ENCODE data around the gene RALGPS1.

Gene RALGPS1

DNA sequence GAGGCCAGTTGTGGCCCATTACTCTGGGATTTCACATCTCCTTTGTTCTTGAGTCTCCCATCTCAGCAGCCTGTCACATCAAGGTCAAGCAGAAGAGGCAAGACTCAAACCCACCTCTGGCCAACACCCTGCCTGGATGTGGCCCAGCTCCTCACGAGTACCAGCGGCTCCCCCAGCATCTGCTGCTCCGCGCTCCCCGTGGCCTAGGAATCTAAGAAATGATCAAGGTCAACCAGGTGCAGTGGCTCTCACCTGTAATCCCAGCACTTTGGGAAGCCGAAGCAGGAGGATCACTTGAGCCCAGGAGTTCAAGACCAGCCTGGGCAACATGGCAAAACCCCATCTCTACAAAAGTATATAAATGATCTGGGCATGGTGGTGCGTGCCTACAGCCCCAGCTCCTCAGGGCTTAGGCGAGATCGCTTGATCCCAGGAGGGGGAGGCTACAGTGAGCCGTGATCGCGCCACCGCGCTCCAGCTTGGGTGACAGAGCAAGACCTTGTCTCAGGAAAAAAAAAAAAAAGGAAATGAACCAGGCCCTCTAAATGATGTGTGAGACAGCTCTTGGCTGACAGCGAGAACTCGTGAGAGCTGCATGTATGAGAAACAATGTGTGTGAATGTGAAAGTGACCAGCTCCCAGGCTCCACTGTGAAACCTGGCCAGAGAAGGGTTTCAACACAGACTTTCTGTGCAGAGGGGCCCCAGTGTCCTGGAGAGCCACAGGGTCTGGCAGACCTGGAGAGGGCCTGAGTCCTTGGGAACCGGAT lies 269.4 kb downstream of the RALGPS1 start:
- in situ Hi-C loops (cut with MboI; ENCODE audit: low pct_unique_long_range_greater_than_20kb, low sequenced_read_pairs): no loop called here
- no peak for DNase-seq

DNA sequence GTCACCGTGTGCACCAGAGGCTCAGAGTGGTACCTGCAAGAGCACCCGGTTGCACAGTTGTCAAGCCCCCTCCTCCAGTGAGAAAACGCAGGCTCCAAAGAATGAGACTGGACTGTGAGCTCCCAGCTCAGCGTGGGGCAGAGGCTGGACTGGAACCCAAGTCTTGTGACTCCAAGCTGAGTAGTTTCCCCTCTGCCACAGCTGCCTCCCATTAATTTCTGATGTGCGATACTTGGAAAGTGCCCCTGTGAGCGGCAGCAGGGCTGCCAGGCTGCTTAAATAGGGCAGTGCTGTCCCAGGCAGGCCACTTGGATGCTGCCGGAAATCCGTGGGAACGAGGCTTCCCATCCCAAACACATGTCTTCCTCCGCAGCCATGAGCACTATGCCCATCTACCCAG lies 270.1 kb downstream of the RALGPS1 start:
- in situ Hi-C loops (cut with MboI; ENCODE audit: low pct_unique_long_range_greater_than_20kb, low sequenced_read_pairs): no loop called here
- no peak for DNase-seq

DNA sequence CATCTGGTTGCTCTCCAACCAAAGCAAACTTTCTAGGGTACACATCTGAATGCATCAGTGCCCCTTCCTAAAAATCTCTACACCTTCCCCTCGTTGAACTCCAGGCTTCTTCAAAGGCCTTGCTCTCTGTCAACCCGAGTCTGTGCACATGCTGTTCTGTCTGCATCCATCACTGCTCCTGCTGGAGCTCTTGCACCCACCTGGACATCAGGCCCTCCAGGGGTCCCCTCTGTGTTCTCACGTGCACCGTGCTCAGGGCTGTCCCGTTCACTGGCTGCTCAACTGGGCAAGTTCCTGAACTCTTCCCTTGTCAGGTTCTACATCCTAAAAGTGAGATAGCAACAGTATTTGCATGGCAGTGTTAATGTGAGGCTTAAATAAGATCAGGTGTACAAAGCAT lies 270.6 kb downstream of the RALGPS1 start:
- no peak for DNase-seq
- in situ Hi-C loops (cut with MboI; ENCODE audit: low pct_unique_long_range_greater_than_20kb, low sequenced_read_pairs): no loop called here

DNA sequence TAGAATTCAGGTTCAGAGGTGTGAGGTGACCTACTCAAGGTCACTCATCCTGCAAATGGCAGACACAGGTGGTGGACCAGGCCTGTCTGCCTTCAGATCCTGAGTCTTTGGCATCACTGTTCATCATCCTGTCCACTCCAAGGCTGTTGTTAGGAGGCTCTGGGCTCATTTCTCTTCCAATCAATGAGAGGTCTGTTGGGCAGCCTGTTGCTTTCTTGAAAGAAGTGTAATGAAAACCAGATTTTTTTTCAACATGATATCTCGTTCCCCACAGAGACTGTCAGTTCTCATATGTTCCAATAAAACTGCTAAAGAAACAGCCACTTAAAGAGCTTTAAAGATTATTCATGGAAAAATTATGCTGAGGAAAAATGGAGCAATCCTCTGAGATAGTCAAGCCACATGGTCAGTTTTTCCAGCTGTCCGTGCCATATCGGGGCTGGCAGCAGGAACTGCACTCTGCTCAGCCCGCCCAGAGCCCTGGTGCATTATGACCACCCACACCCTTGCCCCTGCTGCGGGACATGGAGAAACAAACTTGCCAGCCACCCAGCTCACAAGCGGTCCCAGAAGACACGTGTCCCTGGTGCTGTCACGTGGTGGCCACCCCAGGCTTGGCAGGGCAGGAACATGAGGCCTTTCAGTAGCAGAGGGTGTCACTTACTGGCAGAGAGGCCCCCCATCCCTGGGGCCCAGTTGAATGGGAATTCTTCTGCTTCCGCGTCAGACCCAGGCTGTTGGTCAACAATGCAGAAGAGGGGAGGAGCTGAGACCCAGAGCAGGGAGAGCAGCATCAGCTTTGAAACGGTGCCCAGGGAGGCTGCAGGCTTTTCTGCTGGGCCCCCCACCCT lies 271.6 kb downstream of the RALGPS1 start:
- no peak for DNase-seq

DNA sequence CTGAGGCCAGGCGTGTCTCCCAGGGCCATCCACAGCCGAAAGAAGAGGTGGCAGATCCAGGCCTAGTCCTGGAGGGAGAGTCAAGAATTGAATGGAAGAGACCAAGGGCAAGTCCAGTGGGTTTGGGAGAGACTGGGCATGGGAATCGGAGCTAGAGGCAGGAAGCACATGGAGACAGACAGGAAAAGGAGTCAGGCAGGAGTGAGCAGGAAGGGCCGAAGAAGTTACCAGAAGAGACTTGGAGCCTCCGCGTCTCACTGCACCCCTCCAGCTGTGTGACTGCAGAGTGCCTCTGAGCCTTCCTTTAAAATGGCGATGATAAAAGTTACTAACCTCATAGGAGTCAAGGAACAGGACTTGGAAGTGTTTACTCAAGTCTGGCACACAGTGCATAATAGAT lies 272.2 kb downstream of the RALGPS1 start:
- DNase-seq: no peak
- in situ Hi-C loops (cut with MboI; ENCODE audit: low pct_unique_long_range_greater_than_20kb, low sequenced_read_pairs): no loop called here

More for the DNA sequence above, 271.6 kb downstream of the RALGPS1 start:
- in situ Hi-C loops (cut with MboI; ENCODE audit: low pct_unique_long_range_greater_than_20kb, low sequenced_read_pairs): no loop called here

DNA sequence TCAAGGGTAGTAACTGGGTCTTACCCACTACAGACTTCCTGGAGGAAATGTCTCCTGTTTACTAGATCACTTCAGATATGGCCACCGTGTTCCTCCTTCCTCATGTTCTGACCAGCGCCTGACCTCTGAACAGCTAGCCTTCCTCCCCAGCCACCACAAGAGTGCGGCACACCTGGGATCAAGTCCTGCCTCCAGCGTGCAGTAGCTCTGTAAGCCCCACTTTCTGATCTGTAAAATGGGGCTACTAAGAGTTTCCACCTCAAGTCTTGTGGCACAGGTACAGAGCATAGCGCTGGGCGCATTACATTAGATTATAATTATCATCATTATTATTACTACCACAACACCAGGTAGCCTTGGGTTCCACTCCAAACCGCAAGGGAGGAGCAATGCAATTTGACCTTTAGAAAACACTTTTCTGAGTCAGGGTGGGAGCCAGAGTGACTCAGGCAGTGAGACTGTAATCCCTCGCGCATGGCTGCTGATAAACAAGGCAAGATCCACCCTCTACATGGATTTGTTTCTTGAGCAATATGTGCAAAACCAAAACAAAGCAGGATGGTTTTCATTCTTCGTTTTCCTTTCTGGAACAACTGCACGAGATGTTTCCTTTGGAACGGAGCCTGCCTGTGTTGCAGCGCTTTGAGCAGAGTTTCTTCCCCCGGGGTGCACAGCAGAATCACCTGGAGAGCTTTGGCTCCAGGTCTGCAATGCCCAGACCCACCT lies 272.8 kb downstream of the RALGPS1 start:
- in situ Hi-C loops (cut with MboI; ENCODE audit: low pct_unique_long_range_greater_than_20kb, low sequenced_read_pairs): no loop called here
- DNase-seq: no peak

DNA sequence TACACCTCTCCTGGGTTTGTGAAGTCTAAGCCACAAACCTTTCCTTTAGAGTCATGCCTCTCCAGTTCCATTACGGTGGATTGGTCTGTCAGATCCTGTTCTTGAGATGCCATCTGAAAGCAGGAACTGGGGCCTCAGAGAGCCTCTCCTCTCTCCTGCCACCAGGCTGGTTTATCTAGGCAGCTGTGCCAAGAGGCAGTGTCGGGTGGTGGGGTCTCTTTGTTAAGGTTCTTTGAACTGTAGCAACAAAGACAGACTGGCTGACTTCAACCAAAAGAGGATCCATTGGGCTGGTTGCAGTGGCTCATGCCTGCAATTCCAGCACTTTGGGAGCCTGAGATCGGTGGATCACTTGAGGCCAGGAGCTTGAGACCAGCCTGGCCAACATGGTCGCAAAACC lies 273.8 kb downstream of the RALGPS1 start:
- no peak for DNase-seq
- in situ Hi-C loops (cut with MboI; ENCODE audit: low pct_unique_long_range_greater_than_20kb, low sequenced_read_pairs): no loop called here

DNA sequence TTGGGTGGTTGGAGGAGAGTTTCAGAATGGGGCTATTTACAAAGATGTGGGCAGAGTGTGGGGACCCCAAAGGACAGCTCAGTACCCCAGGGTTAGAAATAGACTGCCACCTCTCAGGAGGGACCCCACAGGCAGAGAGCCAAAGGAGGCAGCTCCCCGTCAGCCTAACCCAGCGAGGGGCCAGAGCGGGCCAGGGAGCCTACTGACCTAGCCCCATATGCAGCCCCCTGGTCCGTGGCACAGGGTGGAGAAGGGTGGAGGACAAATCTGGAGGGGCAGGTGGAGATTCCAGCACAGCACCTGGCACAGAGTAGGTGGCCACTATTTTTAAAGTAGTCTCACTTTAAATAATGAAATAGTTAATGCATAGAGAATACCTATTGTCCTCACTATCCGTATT lies 275.0 kb downstream of the RALGPS1 start:
- no peak for DNase-seq
- in situ Hi-C loops (cut with MboI; ENCODE audit: low pct_unique_long_range_greater_than_20kb, low sequenced_read_pairs): loop anchor here (10.0 kb wide), 1 partner anchor 225 kb away; no protein-coding TSS in a partner anchor

DNA sequence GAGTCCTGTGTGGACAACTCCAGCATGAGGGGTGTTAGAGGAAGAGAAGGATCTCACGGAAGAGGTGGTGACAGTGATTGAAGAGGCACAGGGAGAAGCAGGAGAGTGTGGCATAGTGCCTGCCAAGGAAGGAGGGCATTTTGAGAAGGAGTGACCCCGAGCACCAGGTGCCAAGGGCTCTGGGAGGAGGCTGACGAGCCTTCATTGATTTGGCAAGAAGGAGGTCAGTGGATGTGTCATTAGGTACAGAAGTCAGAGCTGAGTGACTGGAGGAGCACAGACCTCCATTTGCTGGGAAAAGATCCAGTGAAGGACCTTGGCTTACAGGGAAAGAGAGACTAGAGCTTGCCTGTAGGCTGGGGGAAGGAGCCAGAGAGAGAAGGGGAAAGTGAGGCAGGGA lies 278.2 kb downstream of the RALGPS1 start:
- DNase-seq: no peak
- in situ Hi-C loops (cut with MboI; ENCODE audit: low pct_unique_long_range_greater_than_20kb, low sequenced_read_pairs): loop anchor here (10.0 kb wide), 1 partner anchor 228 kb away; no protein-coding TSS in a partner anchor

DNA sequence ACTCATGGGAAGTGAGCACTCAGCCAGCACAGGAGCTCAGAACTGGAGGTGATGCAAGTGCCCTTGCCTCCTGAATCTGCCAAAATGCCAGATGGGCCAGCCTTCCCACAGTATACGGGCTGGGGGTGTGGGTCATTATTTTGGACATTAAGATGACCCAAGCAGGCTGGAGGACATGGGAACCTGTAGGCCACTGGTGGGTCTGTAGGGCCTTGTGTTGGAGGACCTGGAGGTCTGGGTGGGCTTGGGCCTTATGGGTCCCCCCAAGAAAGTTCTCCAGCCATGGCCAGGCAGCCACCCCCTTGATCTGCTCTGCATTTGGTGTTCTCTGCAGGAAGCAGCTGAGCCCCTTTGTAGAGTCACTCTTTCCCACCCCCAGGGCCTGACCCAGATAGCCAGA lies 278.9 kb downstream of the RALGPS1 start:
- in situ Hi-C loops (cut with MboI; ENCODE audit: low pct_unique_long_range_greater_than_20kb, low sequenced_read_pairs): loop anchor here (10.0 kb wide), 1 partner anchor 229 kb away; no protein-coding TSS in a partner anchor
- no peak for DNase-seq

DNA sequence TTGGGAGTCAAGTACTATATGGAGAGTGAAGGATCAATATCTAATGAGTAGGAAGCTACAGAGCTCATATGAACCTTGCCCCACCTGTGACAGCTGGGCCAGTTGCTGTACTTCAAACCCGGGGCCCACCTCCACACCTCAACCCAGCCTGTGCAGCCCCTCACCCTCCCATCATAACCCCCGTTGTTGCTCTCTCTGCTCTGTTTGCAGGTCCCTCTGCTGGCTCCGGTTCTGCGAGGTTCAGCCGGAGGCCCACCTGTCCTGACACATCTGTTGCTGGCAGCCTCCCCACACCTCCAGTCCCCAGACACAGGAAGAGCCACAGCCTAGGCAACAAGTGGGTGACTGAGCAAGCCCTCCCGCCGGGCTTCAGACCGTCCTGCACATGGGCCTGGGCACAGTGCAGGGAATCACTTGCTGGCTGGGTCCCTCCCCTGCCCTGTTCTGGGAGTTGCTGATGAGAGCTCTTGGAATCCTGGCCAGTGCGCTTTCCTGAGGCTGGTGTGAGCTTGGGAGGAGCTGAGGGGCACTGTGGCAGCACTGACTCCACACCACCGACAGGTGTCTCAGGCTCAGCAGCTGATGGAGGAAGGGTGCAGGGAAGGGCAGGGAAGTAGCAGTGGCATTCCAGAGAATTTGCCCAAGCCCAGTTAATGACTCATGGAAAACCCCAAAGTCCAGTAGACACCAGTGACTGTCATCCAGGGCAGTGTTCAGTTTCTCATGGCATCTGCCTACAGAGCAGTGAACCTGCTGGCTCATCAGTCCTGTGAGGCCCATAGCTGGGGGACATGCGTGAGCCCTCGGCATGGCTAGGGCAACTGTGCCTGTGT lies 280.5 kb downstream of the RALGPS1 start:
- DNase-seq: no peak
- in situ Hi-C loops (cut with MboI; ENCODE audit: low pct_unique_long_range_greater_than_20kb, low sequenced_read_pairs): loop anchor here (10.0 kb wide), 1 partner anchor 230 kb away; no protein-coding TSS in a partner anchor

DNA sequence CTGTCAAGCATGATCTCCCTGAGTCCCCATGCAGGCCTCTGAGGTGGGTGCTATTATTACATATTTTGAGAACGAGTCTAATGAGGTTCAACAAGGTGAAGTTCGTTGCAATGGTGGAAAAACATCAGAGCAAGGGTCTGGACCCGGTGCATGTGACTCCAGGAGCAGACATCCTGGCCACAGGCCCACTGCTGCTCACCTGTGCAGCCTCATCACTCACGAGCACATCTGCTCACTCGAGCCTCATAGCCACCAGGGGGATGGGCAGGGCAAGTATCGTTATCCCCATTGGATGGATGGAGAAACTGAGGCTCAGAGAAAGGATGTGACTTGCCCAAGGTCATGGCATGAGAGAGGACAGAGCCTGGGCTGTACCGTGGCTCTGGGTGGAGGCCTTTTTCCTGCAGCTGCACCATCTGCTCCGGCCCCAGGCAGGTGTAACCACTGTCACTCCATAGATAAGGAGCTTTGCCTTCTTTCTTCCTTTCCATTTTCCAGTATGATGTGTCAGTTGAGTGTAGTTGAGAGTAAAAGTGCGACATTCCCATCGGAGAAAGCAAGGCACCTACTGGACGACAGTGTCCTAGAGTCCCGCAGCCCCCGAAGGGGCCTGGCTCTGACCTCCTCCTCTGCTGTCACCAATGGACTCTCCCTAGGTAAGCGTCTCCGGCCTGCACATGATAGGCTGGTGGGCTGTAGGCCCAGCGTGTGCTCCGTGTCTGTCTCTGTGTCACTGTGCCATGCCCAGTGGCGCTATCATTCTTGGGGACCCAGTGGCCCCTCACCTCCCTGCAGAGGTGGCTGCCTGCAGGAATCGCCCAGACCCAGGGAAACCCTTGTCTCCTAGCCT lies 281.6 kb downstream of the RALGPS1 start:
- in situ Hi-C loops (cut with MboI; ENCODE audit: low pct_unique_long_range_greater_than_20kb, low sequenced_read_pairs): loop anchor here (10.0 kb wide), 1 partner anchor 231 kb away; no protein-coding TSS in a partner anchor
- DNase-seq: no peak

DNA sequence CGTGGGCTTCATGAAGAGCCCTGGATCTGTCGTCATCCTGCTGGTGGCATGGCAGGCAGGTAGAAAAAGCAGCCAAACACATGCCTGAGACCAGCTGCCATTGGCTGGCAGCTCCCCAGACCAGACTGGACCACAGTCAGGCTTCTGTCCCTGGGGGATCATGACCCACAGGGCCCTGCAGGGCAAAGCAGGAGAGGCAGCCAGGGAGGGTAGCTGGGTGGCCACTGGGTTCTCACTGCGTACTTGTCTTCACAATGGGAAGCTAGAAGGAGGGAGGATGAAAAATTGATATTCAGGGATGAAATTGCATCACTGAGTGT lies 282.2 kb downstream of the RALGPS1 start:
- in situ Hi-C loops (cut with MboI; ENCODE audit: low pct_unique_long_range_greater_than_20kb, low sequenced_read_pairs): loop anchor here (10.0 kb wide), 1 partner anchor 232 kb away; no protein-coding TSS in a partner anchor
- no peak for DNase-seq

DNA sequence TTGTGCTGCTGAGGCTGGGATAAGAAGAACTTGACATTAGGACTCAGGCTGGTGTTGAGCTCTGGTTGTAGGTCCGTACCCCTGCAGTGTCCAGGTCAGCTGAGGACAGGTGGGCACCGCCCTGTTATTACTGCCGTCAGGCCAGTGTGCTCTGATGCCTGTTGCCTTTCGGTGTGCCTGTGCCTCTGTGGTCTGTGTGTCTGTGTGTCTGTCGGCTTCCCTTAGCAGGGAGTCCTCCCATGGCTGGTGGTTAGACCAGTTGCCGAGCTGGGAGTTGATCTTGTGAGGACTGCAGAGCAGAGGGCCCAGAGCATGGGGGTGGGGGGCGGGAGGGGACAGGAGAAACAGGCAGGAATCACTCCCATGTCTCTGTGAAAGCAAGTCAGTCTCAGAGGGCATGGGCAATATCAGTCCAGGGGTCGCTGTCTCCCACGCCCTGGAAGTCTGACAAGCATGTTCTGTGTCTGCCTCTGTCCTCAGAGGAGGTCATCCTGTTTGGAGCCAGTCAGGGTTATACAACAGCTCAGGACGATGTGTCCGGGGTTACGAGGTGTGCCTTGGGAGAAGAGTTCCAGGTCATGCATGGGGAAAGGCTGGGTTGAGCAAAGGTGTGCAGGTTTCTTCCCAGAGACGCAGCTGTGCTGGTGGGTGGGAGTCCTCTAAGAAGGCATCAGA lies 282.7 kb downstream of the RALGPS1 start:
- DNase-seq: no peak
- in situ Hi-C loops (cut with MboI; ENCODE audit: low pct_unique_long_range_greater_than_20kb, low sequenced_read_pairs): loop anchor here (10.0 kb wide), 1 partner anchor 233 kb away; no protein-coding TSS in a partner anchor

DNA sequence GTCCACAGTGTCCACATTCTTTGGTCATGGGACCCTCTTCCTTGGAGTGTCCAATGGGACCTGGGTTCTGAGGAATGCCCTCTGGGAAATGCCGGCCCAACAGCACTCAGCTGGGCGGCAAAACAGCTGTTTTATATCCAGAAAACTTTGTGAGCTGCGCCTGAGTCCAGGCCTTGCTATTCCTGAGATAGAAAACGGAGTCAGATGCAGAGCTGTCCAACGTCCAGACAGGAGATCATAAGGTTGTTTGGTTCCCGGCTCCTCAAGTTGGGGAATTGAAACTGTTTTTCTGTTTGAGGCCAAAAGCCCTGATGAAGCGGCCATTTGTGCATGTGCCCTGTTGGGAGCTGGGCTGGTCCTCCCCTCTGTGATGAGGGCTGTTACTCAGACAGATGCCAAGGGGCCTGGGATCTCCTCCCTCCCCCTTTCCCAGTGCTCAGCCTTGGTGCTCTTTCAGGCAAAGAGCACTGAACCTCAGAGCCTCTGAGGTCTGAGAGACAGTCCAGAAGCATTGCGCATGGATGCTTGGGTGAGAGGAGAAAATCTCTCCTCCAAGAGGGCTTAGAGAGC lies 283.4 kb downstream of the RALGPS1 start:
- in situ Hi-C loops (cut with MboI; ENCODE audit: low pct_unique_long_range_greater_than_20kb, low sequenced_read_pairs): loop anchor here (10.0 kb wide), 1 partner anchor 233 kb away; no protein-coding TSS in a partner anchor
- DNase-seq: no peak

DNA sequence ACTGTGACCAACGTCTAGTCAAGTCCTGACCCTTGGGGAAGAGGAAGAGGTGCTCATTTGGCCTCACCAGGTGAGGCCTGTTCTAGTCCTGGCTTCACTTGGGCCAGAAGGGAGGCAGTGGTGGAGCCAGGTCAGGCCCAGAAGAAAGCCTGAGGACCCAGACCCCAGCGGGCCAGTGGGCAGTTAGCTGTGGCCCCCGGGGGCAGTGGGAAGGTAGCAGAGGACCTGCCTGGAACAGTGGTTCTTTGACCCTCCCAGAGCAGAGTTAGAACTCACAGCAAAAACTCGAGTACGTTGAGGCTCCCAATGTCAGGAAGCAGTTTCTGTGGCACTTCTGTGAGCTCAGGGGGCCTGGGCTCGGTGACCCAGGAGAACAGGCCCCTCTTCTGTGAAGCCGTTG lies 284.0 kb downstream of the RALGPS1 start:
- DNase-seq: no peak
- in situ Hi-C loops (cut with MboI; ENCODE audit: low pct_unique_long_range_greater_than_20kb, low sequenced_read_pairs): loop anchor here (10.0 kb wide), 1 partner anchor 234 kb away; no protein-coding TSS in a partner anchor

Measured in KBM-7 (cell line).